Uterine smooth muscle cell (primary cell): ENCODE data around the gene ATP6V0E2. TPM values are rescaled to one million over a fixed set of nuclear protein-coding genes. Genes with fewer than 3 reads are reported as not detected.

Experiments
- total RNA-seq: library from RNA; depleted of rRNA; stranded (reverse); fragments of >200 nt; gene quantifications from 2 replicates; pipeline ENCODE4 v1.2.3, GENCODE V29; 2014

The ATP6V0E2 gene
- total RNA-seq: 22.4 and 27.9 TPM in 2 replicates

GRCh38 chr7:149873074-149873969, at the start of gene ATP6V0E2:
TSS of gene ATP6V0E2 (plus strand) at chr7:149873969. CDS start at chr7:149874066, 97 bp downstream.

GRCh38 chr7:149838224-149838991, 35.4 kb upstream of the ATP6V0E2 start, which contains the start of gene ZNF862:
TSS of gene ZNF862 (plus strand) at chr7:149838375. CDS start at chr7:149838612, 237 bp downstream.

Other genes starting within 250 kb of the ATP6V0E2 start
- 0.22 and 0.62 TPM in 2 replicates for gene ZNF467, start 100.4 kb upstream of the ATP6V0E2 start, total RNA-seq
- gene ZNF862, start 35.6 kb upstream of the ATP6V0E2 start, total RNA-seq: 7.4 and 8.9 TPM in 2 replicates